Measurements from ENCODE around the gene DOCK3.

DNA sequence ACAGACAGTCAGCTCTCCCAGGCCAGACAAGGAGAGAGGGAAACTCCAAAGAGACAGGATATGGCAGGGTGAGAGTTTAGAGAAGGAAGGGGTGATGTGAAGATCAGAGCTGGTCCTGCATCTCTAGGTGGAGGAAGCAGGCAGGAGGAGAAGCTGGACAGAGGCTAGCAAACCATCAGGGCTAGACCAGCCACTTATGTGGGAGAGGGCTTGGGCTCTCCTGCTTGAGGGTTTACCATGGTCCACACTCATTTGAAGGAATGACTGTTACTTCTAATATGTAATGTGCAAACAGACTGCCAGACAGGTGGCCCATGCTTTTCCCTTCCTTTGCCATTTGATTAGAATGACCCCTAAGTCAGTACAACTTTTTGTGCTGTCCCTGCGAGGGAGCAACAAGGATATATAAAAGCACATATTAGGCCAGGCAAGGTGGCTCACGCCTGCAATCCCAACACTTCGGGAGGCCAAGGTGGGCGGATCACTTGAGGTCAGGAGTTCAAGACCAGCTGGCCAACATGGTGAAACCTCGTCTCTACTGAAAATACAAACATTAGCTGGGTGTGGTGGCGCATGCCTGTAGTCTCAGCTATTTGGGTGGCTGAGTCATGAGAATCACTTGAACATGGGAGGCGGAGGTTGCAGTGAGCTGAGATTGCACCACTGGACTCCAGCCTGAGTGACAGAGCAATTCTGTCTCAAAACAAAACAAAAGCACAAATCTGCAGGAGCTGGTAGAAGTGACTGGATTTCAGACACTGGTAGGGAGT, 669.4 kb downstream of the DOCK3 start:
- TF ChIP-seq CTCF (IDR thresholded peaks at IDR 0.05) (no peak), TEAD1 (CRISPR knock-in tag; IDR thresholded peaks at IDR 0.05) (no peak), CREB1 (CRISPR knock-in tag; IDR thresholded peaks at IDR 0.05) (no peak), ETV6 (CRISPR knock-in tag; IDR thresholded peaks at IDR 0.05) (no peak), ZNF423 (CRISPR knock-in tag; IDR thresholded peaks at IDR 0.05) (no peak), ZNF281 (CRISPR knock-in tag; IDR thresholded peaks at IDR 0.05) (no peak)
- TF ChIP-seq, protein P1, sequence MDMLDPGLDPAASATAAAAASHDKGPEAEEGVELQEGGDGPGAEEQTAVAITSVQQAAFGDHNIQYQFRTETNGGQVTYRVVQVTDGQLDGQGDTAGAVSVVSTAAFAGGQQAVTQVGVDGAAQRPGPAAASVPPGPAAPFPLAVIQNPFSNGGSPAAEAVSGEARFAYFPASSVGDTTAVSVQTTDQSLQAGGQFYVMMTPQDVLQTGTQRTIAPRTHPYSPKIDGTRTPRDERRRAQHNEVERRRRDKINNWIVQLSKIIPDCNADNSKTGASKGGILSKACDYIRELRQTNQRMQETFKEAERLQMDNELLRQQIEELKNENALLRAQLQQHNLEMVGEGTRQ (CRISPR knock-in tag; IDR thresholded peaks at IDR 0.05): no peak

Data from WTC11 (cell line).